VCaP (cell line): Measurements from ENCODE around the gene RPA1.

Experiments used
- H3K27ac ChIP-seq: fragments of 450-650 bp; 2 replicates; pipeline ENCODE4 v1.5.1; 2017
- CTCF ChIP-seq: fragments of 450-650 bp; conservative IDR thresholded peaks from 2 replicates; pipeline ENCODE4 v1.5.1; 2017; ENCODE audit warnings: mild to moderate bottlenecking, moderate library complexity

RPA1 gene

GRCh38 chr17:1915889-1916288 is 86.1 kb downstream of the RPA1 start:
- TF ChIP-seq CTCF: no peak
- no peak overlapping the region for H3K27ac ChIP-seq

GRCh38 chr17:1916316-1916715 is 86.5 kb downstream of the RPA1 start:
- no peak for TF ChIP-seq CTCF
- H3K27ac ChIP-seq: no peak overlapping the region

GRCh38 chr17:1916963-1917715 is 87.3 kb downstream of the RPA1 start:
- TF ChIP-seq CTCF: no peak
- no peak overlapping the region for H3K27ac ChIP-seq

GRCh38 chr17:1918346-1919162 is 88.7 kb downstream of the RPA1 start:
- TF ChIP-seq CTCF: no peak
- H3K27ac ChIP-seq: no peak overlapping the region

- no peak overlapping the region for H3K27ac ChIP-seq
Measured at GRCh38 chr17:1919201-1919600, 89.4 kb downstream of the RPA1 start.

GRCh38 chr17:1920948-1921351 is 91.1 kb downstream of the RPA1 start:
- H3K27ac ChIP-seq: no peak overlapping the region
- no peak for TF ChIP-seq CTCF

More at GRCh38 chr17:1919201-1919600, 89.4 kb downstream of the RPA1 start:
- TF ChIP-seq CTCF: no peak

- no peak for TF ChIP-seq CTCF
- no peak overlapping the region for H3K27ac ChIP-seq
Measured at GRCh38 chr17:1928976-1929375, 99.2 kb downstream of the RPA1 start.
